HCT116 (cell line): ENCODE measurements around the gene GFOD2. TPM values are rescaled to one million over a fixed set of nuclear protein-coding genes. Genes with fewer than 3 reads are reported as not detected.

Experiments used
- ATAC-seq: fragments of 200-7000 bp; cut with Tn5 transposase; 2 replicates; pipeline ENCODE4 v1.9.1; 2020; ENCODE audit warnings: mild to moderate bottlenecking, moderate library complexity
- BruUV-seq: library from RNA; stranded (reverse); fragments of 400-500 nt; replicated peaks from 2 replicates; lab custom pipeline; 2021; lab: Mats Ljungman, UMichigan
- CTCF ChIA-PET: fragments of 300-600 bp; sonication (Branson Sonifier 250); formaldehyde crosslinking; loops from one replicate; lab custom pipeline; 2021; ENCODE audit warnings: antibody characterized with exemption; lab: Charles Lee
- POLR2A ChIA-PET: fragments of 300-600, 350-600 bp; sonication (Branson Sonifier 250); formaldehyde crosslinking; loops from one replicate; lab custom pipeline; 2021; ENCODE audit warnings: antibody characterized with exemption; lab: Charles Lee
- RAD21 ChIA-PET, 2 experiments: fragments of 300-600 bp; sonication (Branson Sonifier 250); formaldehyde crosslinking; loops; one replicate each; lab custom pipeline; 2023; ENCODE audit warnings: low total read pairs in 2 of 2; ENCODE audit not compliant: uncharacterized antibody in 2 of 2, unreplicated experiment in 2 of 2, low non-redundant PET in 1 of 2; lab: Charles Lee
- DNase-seq: peaks from one replicate; pipeline ENCODE4 v3.0.0-alpha.2; 2010; ENCODE audit warnings: low read depth, low spot score
- H2AFZ ChIP-seq: fragments of 200-600 bp; shearing (Covaris generic), sonication (generic); 2 replicates; pipeline ENCODE4 v1.6.1; 2017; ENCODE audit warnings: low read depth, mixed run types, mixed read lengths, antibody characterized with exemption, low read length; ENCODE audit not compliant: poor library complexity, severe bottlenecking
- H3K27ac ChIP-seq: 2 replicates; pipeline ENCODE4 v1.5.1; 2012; ENCODE audit warnings: low read depth, low read length
- H3K27me3 ChIP-seq: fragments of 200-600 bp; sonication (generic); 2 replicates; pipeline ENCODE4 v1.6.1; 2016; ENCODE audit warnings: mixed run types, low read length, mixed read lengths; ENCODE audit not compliant: insufficient read depth
- H3K36me3 ChIP-seq, 2 experiments: fragments of 200-500 bp in 1 of 2; fragments of 200-600 bp in 1 of 2; sonication (Bioruptor generic) in 1 of 2; sonication (generic) in 1 of 2; 2 replicates each; pipeline versions ENCODE4 v1.5.1 to v1.6.1; 2014 to 2016; ENCODE audit warnings: low read length in 2 of 2, inconsistent platforms in 1 of 2, mixed read lengths in 1 of 2, mixed run types in 1 of 2; ENCODE audit not compliant: insufficient read depth in 2 of 2, control insufficient read depth in 1 of 2
- H3K4me1 ChIP-seq, 2 experiments: fragments of 200-600 bp in 1 of 2; sonication (generic) in 1 of 2; 2 replicates each; pipeline versions ENCODE4 v1.5.1 to v1.6.1; 2012 to 2017; ENCODE audit warnings: low read length in 2 of 2, inconsistent platforms in 1 of 2, mild to moderate bottlenecking in 1 of 2, mixed read lengths in 1 of 2, mixed run types in 1 of 2, moderate library complexity in 1 of 2; ENCODE audit not compliant: insufficient read depth in 2 of 2, control insufficient read depth in 1 of 2
- H3K4me2 ChIP-seq: fragments of 200-600 bp; sonication (generic); 2 replicates; pipeline ENCODE4 v1.6.1; 2017; ENCODE audit warnings: mixed run types, low read length, mixed read lengths
- H3K4me3 ChIP-seq, 2 experiments: fragments of 200-600 bp in 1 of 2; sonication (generic) in 1 of 2; replicated peaks in 1 of 2; 2 replicates each; pipeline ENCODE4 v1.5.1; 2011 to 2016; ENCODE audit warnings: low read length in 2 of 2, control low read depth in 1 of 2, low read depth in 1 of 2, mild to moderate bottlenecking in 1 of 2, mixed read lengths in 1 of 2, mixed run types in 1 of 2
- H3K79me2 ChIP-seq: fragments of 200-600 bp; sonication (generic); 2 replicates; pipeline ENCODE4 v1.6.1; 2017; ENCODE audit warnings: mild to moderate bottlenecking, mixed run types, low read length, moderate library complexity, mixed read lengths; ENCODE audit not compliant: insufficient read depth
- H3K9ac ChIP-seq: fragments of 200-600 bp; sonication (generic); 2 replicates; pipeline ENCODE4 v1.6.1; 2016; ENCODE audit warnings: low read length, mixed read lengths
- H3K9me2 ChIP-seq: fragments of 200-600 bp; sonication (generic), shearing (Covaris generic); 2 replicates; pipeline ENCODE4 v1.6.1; 2017; ENCODE audit warnings: mixed run types, mild to moderate bottlenecking, moderate library complexity; ENCODE audit not compliant: insufficient read depth
- H3K9me3 ChIP-seq, 2 experiments: fragments of 200-500 bp in 1 of 2; fragments of 200-600 bp in 1 of 2; sonication (Bioruptor generic) in 1 of 2; sonication (generic) in 1 of 2; 2 replicates each; pipeline ENCODE4 v1.6.1; 2014 to 2017; ENCODE audit warnings: low read length in 2 of 2, mixed read lengths in 2 of 2, inconsistent platforms in 1 of 2, low read depth in 1 of 2, mild to moderate bottlenecking in 1 of 2, mixed run types in 1 of 2, moderate library complexity in 1 of 2; ENCODE audit not compliant: control insufficient read depth in 1 of 2, insufficient read depth in 1 of 2
- H4K20me1 ChIP-seq: fragments of 200-600 bp; sonication (generic), shearing (Covaris generic); 2 replicates; pipeline ENCODE4 v1.6.1; 2017; ENCODE audit warnings: mixed run types, mild to moderate bottlenecking, moderate library complexity; ENCODE audit not compliant: insufficient read depth
- CEBPB ChIP-seq: IDR thresholded peaks from 2 replicates; pipeline ENCODE4 v1.6.1; 2012; ENCODE audit warnings: low read depth
- EGR1 ChIP-seq: IDR thresholded peaks from 2 replicates; pipeline ENCODE4 v1.6.1; 2012; ENCODE audit warnings: low read depth
- ELF1 ChIP-seq: IDR thresholded peaks from 2 replicates; pipeline ENCODE4 v1.6.1; 2012; ENCODE audit warnings: low read depth, borderline replicate concordance
- EZH2phosphoT487 ChIP-seq: fragments of 200-600 bp; IDR thresholded peaks from 2 replicates; pipeline ENCODE4 v1.6.1; 2018; ENCODE audit warnings: antibody characterized with exemption, borderline replicate concordance
- FOSL1 ChIP-seq: IDR thresholded peaks from 2 replicates; pipeline ENCODE4 v1.6.1; 2012; ENCODE audit warnings: low read depth
- JUND ChIP-seq: IDR thresholded peaks from 2 replicates; pipeline ENCODE4 v1.6.1; 2012
- POLR2AphosphoS5 ChIP-seq: IDR thresholded peaks from 2 replicates; pipeline ENCODE4 v1.6.1; 2011; ENCODE audit warnings: mild to moderate bottlenecking, low read depth, low read length, moderate library complexity
- RAD21 ChIP-seq: IDR thresholded peaks from 2 replicates; pipeline ENCODE4 v1.6.1; 2012; ENCODE audit warnings: low read depth, mild to moderate bottlenecking
- SIN3A ChIP-seq: IDR thresholded peaks from 2 replicates; pipeline ENCODE4 v1.6.1; 2012; ENCODE audit warnings: low read depth
- SRF ChIP-seq: IDR thresholded peaks from 2 replicates; pipeline ENCODE4 v1.6.1; 2012; ENCODE audit warnings: low read depth
- TCF7L2 ChIP-seq: IDR thresholded peaks from 2 replicates; pipeline ENCODE4 v1.7.0; 2011; ENCODE audit warnings: borderline replicate concordance, inconsistent platforms; ENCODE audit not compliant: insufficient read depth, insufficient read length; ENCODE audit errors: extremely low read depth
- YY1 ChIP-seq: IDR thresholded peaks from 2 replicates; pipeline ENCODE4 v1.6.1; 2011; ENCODE audit warnings: low read length, low read depth, moderate library complexity, mild to moderate bottlenecking; ENCODE audit not compliant: insufficient replicate concordance; ENCODE audit errors: extremely low read depth
- ZBTB33 ChIP-seq: IDR thresholded peaks from 2 replicates; pipeline ENCODE4 v1.6.1; 2011; ENCODE audit warnings: mild to moderate bottlenecking, low read length, moderate library complexity; ENCODE audit not compliant: insufficient replicate concordance; ENCODE audit errors: extremely low read depth
- ZFX ChIP-seq: fragments of 450-650 bp; IDR thresholded peaks from 2 replicates; pipeline ENCODE4 v1.6.1; 2017
- intact Hi-C: fragments of 100-400 bp; cut with micrococcal nuclease; formaldehyde crosslinking; loops from 2 replicates; pipeline ENCODE4 v1.10.0; 2022
- total RNA-seq: library from RNA; stranded (reverse); gene quantifications from one replicate; pipeline ENCODE4 v1.2.1, GENCODE V29; 2021; ENCODE audit not compliant: unreplicated experiment

GFOD2 gene
- total RNA-seq, 1 experiment from 2014 or later, result 17.4 TPM

DNA sequence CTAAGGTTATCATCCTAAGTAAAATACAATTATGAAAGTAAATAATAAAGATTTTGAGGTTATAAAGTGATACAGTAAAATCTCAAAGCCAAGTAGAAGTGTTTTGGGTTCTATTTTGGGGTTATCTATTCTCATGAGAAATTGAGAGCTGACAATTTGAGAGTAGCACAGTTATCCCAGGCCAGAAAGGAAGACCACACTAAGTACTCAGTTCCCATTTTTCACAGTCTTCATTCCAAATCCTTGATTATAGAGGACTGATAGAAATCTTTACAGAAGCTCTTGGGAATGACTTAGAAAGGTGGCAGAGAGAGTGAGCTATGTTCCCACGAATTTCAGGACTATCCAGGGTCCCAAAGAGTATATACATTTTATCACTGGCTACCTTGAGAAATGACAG is 4.6 kb downstream of the GFOD2 start:
- ATAC-seq, result no peak
- no peak overlapping the region for H2AFZ ChIP-seq
- no peak for DNase-seq
- no peak overlapping the region for H3K4me3 ChIP-seq
- H3K79me2 ChIP-seq, result peaks cover 72% of the 10 kb centered on the region
- H3K9me2 ChIP-seq, result no peaks in the 10 kb centered on the region
- TF ChIP-seq ZBTB33 (no peak), TCF7L2 (no peak), FOSL1 (no peak), JUND (no peak)
- no peak overlapping the region for H3K4me2 ChIP-seq
- no peaks in the 10 kb centered on the region for H4K20me1 ChIP-seq
- no peak overlapping the region for H3K9ac ChIP-seq
- intact Hi-C loops, result no loop called here
- H3K36me3 ChIP-seq, result 0 out of 4 replicates have a peak, but pooled peaks cover 0 to 5% of the 10 kb centered on the region in 2 experiments
- no peaks in the 10 kb centered on the region for H3K27me3 ChIP-seq
- peaks cover 2 to 10% of the 10 kb centered on the region in 2 experiments; a peak in 3 of 4 replicates for H3K4me1 ChIP-seq
- ChIA-PET POLR2A (interaction anchor here (0.7 kb wide), 1 partner anchor 92 kb away, joined by 3 read pairs; the partner anchor contains the start of gene TSNAXIP1), CTCF (no interaction called here), RAD21 (no interaction called here)
- BruUV-seq, result no TSS peak
- H3K9me3 ChIP-seq, result no peaks in the 10 kb centered on the region
- no peak overlapping the region for H3K27ac ChIP-seq

DNA sequence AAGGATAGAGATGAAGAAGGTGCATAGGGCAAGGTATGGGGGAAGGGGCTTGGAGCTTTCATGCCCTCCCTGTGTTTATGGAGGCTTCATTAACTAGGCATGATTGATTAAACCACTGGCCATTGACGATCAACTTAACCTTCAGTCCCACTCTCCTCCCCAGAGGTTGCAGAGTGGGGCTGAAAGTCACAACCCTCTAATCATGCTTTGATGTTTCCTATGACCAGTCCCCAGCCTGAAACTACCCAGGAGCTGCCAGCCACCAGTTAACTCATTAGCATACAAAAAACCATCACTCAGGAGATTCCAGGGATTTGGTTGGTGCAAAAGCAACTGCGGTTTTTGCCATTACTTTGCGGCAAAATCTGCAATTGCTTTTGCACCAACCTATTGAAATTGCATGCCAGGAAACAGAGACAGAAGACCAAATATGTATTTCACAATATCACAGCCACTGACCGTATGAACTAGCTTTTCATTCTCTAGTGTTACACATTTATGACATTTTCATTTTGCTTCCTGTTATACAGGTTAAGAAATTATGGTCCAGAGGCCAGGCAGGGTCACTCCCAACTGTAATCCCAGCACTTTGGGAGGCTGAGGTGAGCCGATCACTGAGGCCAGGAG is 5.4 kb downstream of the GFOD2 start:
- H3K9ac ChIP-seq, result no peak overlapping the region
- no peak overlapping the region for H3K27ac ChIP-seq
- no peak for TF ChIP-seq EZH2phosphoT487
- TF ChIP-seq CEBPB, result no peak
- TF ChIP-seq SIN3A, result no peak
- no peak for TF ChIP-seq YY1
- no peak for TF ChIP-seq SRF
- TF ChIP-seq ZBTB33, result no peak
- TF ChIP-seq POLR2AphosphoS5, result no peak
- no peak for TF ChIP-seq ZFX
- TF ChIP-seq ELF1, result no peak
- TF ChIP-seq EGR1, result no peak
- no peak for TF ChIP-seq RAD21

More for the DNA sequence above, 5.4 kb downstream of the GFOD2 start:
- intact Hi-C loops, result no loop called here
- peaks cover 79% of the 10 kb centered on the region for H3K79me2 ChIP-seq
- 0 out of 4 replicates have a peak, but pooled peaks cover 0 to 5% of the 10 kb centered on the region in 2 experiments for H3K36me3 ChIP-seq
- no TSS peak for BruUV-seq
- H4K20me1 ChIP-seq, result 0 out of 2 replicates have a peak, but pooled peaks cover 3% of the 10 kb centered on the region
- H2AFZ ChIP-seq, result no peak overlapping the region
- H3K9me2 ChIP-seq, result no peaks in the 10 kb centered on the region
- CTCF ChIA-PET, result no interaction called here
- peaks cover 2 to 10% of the 10 kb centered on the region in 2 experiments; a peak in 3 of 4 replicates for H3K4me1 ChIP-seq
- RAD21 ChIA-PET, result no interaction called here
- DNase-seq (no peak), ATAC-seq (no peak)
- no peaks in the 10 kb centered on the region for H3K27me3 ChIP-seq
- no peak overlapping the region for H3K4me2 ChIP-seq
- POLR2A ChIA-PET, result no interaction called here
- no peak overlapping the region for H3K4me3 ChIP-seq
- H3K9me3 ChIP-seq, result no peaks in the 10 kb centered on the region
